AG08396 (cell line): ENCODE measurements around the gene ACSL3.
"Not testable (repeated sequence)": the region's sequence is repeated elsewhere in the genome, so short reads cannot be mapped to it uniquely, and the experiment has no call there.

Experiments used
- DNase-seq: peaks from one replicate; pipeline ENCODE4 v3.0.0; 2012; ENCODE audit warnings: low spot score, mixed read lengths

Gene ACSL3

DNA sequence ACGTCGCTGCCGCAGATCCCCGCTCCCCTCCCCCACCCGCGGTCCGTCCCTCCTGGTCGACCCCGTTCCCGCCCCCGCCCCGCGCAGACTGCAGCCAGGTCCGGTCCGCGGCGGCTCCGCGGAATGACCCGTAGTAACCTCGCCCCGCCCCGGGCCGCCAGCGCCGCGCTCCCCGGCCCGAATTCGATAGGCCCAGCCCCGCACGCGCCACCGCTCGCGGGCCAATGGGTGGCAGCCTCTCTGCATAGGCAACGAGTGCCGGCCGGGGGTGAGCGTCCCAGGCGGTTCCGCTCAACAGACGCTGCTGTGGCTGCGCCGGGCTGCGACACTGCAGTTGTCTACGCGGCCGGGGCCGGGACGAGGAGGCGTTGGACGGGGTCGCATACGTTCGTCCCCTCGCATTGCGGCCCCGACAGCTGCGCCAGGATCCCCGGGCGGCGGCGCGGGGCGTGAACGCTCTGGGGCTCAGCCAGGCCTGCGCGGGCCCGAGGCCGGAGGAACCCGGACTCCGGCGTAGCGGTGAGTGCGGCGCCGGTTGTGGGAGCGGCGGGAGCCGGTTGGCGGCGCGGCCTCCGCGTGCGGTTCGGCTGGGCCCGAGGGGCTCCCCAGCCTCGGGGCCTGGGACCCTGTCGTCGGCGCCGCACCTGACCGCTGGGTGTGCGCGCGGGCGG is at the start of gene ACSL3:
TSS of gene ACSL3 (plus strand) at position 297 of the 671 bp plus-strand sequence. CDS start 47,737 bp downstream, outside the sequence.
- DNase-seq: peak; percentile 97

DNA sequence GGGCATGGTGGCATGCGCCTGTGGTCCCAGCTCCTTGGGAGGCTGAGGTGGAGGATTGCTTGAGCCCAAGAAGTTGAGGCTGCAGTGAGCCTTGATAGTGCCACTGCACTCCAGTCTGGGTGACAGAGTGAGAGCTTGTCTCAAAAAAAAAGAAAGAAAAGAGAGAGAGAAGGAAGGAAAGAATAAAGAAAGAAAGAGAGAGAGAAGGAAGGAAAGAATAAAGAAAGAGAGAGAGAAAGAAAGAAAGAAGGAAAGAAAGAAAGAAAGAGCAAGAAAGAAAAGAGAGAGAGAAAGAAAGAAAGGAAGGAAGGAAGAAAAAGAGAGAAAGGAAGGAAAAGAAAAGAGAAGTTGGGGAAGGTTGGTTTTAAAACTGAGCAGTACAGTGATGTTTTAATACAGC is 49.0 kb upstream of the ACSL3 start:
- DNase-seq: no peak

DNA sequence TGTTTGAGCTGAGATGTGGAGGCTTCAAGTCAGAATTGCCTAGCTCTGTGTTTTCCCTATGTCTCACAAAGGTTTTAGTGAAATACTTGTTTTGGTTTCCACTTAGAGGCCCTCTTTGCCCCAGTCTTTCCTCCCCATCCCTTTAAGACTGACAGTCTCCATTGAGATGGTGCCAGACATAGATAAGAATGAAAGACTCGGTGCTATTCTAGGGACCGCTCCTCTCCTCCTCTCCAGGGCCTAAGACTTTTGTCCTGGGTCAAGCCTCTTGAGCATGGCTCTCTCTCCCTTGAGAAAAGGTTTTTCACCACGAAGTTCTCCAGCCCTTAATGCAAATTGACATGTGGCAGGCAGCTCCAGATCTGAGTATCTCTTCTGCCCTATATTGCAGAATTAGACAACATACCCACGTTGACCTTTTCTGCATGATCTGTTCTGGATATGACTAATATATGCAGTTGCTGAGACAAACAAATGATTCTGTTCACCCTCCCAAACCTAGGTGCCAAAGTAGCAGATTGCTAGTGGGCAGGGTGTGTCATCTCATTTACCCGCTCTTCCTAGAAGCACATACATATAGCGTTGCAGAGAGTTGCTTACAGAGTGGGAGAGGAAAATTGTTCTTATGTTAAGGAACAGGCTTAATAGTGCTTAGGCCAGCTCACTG is 47.5 kb upstream of the ACSL3 start:
- peak; percentile 21 for DNase-seq

DNA sequence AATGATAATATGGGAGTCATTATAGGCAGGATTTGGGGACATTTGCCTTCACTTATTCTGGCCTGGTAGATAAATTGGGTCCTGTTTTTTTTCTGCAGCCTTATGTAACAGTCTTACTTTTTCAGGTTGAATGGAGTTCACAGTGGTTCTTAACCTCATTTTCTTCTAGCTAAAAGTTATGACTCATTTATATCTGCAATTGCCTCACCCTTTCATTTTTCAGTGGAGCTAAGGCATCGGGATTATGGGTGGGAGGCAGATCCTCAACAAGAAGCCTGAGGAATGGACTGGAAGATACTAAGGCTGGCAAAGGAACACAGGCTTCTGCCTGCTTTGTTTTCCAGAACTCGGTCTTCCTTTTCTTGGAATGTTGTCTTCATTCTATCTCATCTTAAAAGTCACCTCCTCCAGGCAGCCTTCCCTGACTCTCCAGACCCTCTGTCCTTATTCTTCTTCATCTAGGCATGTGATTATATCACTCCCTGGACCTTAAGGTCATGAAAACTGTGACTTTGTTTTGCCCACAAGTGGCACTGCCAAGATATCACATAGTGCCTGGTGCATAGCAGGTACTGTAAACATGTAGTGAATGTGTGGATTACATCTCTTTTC is 41.0 kb upstream of the ACSL3 start:
- DNase-seq: peak; percentile 45

DNA sequence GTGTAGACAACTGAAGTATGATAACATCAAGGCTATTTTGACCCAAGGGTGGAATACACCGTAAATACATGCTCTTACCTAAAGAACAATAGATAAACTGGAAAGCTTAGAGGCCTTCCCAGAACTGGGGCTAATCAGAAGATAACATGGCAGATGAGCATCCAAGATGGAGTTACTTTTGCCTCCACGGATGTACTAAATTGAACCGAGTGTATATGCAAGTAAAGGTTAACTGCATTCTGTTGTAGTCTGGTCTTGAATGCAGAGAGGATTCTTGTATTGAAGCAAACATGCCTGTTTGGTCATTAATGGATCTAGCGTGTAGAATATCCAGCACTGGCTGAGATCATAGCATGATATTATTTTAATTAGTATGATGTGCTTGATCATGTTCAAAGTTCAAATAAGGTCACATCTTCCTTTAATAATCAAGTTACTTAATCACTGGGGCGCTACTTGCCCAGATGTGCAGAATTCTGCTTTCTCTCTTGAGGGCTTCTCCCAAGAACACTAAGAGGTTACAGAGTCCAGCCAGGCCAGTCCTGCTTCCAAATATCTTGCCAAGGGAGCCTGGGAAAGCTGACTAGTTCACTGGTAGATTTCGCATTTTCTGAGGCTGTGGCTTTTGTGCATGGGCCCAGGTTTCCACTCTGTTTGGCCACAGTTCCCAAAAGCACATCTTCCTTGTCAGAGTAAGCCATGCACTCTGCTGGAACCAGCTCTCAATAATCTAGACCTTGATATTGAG is 37.5 kb upstream of the ACSL3 start:
- DNase-seq: no peak

DNA sequence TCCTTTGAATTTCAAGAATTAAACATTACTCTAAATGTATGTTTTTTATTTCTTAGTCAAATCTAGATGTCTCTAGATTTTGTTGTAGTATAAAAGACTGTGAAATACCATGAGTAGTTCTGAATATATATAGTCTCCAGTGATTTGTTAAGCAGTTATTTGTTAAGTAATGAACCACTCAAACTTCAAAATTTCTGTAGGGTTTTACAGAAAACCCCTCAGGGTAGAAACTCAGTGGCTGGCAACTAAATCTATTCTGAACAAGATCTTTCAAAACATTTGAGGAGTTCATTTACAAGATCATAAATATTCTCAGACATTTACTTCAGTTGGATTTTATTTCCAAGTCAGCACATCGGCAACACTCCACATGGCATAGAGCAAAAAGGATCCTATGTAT is 35.8 kb upstream of the ACSL3 start:
- no peak for DNase-seq

DNA sequence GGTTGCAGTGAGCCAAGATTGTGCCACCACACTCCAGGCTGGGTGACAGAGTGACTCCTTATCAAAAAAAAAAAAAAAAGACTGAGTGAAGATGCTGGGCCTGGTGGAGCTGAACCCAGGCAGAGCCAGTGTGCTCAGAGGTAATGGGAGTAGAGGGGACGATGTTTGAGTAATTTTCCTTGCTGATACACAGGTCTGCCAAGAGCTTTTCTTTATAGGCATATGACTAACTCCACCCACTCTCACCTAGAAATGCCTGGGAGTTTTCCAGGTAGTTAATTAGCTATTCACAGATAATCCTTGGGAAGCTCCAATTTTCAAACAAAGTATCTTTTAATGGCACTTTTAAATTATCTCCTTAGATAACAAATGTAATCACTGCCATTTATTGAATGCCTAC is 33.4 kb upstream of the ACSL3 start:
- DNase-seq: no peak

DNA sequence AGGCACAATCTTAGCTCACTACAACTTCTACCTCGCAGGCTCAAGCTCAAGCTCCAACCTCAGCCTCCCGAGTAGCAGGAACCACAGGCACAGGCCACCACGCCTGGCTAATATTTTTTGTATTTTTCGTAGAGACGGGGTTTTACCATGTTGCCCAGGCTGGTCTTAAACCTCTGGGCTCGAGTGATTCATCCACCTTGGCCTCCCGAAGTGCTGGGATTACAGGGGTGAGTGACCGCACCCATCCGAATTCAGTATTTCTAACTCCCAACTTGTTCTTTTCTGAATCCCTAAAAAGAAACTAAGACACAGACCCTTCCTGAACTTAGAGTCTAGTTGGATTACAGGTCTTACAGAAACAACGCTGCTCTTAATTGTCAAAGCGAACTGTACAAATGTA is 32.3 kb upstream of the ACSL3 start:
- DNase-seq: no peak

DNA sequence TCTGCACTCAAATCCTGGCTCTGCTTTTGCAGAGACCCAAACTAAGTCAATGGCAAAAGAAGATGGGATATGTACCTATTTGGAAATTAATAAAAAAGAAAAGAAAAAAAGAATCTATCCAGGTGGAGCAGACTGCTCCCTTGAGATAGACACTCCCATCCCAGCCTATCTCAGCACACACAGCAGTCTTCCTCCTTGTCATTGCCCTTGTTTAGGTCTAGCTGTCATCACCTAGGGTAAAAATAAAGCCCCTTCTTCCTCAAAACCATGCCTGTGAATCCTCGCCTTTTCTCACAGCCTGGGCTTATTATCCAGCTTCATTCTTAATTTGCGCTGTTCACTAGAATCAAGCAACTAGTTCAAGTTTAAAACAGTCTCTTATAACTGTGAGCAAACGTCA is 30.7 kb upstream of the ACSL3 start:
- DNase-seq: no peak

DNA sequence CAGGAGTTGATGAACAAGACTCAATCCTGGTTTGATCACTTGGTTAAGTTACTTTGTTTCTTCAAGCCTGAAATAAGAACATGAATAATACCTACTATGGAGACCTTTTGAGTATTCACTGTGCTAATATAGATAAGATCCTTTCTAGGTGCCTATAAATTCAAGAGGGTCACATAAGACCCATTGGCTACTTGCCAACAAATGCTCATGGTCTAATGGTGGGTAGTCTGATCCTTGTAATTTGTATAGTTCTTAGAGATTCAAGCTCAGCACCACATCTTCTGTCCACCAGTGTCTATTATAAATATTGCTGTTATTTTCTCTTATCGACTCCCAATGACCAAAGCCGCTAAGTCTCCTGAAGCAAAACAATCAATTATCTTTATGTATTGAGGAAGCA is 27.4 kb upstream of the ACSL3 start:
- DNase-seq: no peak

DNA sequence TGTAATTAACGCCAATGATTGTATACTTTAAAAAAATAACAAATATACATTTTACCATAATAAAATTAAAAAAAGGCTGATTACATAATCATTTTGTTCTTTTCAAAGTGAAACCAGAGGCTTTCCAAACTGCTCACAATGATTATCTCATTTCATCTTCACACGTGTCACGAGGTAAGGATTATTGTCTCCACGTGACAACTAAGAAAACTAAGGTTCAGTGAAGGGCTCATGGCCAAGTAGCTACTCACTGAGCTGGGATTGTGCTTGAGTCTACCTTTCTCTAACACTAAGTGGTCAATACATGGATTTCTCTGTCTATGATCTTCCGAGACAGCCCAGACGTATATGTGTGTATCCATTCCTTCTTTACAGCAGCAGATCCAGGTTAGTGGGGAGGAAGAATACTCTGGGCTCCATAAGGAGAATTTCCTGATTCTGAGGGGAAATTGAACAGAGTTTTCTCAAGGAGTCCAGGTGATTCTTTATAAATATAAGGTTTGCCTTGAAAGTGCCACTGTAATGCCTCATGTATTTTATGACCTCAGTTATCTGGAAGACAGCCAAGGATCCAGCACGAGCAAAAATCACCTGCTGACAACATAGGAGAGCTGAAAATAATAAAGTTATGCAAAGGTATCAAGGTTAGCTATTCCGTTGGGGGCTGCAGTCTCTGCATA is 25.6 kb upstream of the ACSL3 start:
- no peak for DNase-seq

DNA sequence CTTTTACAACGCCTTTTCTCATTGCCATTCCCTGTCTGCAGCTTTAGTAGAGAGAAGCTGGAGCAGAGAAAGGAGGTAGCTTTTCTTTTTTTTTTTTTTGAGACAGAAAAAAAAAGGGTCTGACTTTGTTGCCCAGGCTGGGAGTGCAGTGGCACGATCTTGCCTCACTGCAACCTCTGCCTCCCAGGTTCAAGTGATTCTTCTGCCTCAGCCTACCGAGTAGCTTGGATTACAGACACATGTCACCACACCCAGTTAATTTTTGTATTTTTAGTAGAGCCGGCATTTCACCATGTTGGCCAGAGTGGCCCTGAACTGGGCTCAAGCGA is 25.0 kb upstream of the ACSL3 start:
- DNase-seq: no peak

DNA sequence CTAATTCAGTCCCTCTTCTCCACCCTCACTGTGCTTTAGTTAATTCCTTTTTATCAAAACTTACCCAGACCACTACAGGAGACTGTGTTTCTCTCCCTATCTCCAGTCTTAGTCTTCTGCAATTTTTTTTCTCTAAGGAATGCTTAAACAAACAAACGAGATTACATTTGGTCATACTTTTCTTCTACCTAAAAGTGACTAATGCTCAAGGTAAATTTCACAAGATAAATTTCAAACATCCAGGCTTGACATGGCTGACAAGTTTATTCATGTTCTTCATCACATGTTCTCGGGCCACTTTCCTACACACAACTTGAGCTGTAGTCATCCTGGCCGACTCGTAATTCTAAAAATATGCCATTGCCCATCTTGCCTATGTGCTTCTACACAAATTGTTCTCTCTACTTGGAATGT is 23.2 kb upstream of the ACSL3 start:
- no peak for DNase-seq

DNA sequence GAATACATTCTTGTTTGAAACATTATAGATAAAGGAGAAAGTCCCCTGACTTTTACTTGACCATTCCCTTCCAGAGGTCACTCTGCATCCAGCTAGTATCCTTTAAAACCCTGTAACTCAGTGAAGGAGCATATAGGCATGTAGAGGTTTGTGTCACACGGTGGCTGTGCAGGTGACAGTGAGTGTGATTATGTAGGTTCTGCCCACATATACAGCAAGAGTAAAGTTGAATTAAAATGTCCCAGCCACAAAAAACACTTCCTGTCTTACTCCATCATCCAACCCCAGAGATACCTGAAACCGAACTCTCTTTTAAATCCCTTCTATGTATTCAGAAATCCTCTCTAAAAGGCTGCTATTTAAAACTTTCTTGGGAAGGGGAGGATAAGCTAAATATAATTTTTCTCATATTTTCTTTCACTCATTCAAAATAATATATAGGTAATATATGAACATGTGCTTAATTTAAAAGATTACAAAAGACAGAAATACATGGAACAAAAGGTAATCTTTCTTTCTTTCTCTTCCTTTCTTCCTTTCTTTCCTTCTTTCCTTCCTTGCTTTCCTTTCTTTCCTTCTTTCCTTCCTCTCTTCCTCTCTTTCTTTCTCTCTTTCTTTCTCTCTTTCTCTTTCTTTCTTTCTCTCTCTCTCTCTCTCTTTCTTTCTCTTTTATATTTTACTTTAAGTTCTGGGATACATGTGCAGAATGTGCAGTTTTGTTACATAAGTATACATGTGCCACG is 20.6 kb upstream of the ACSL3 start:
- DNase-seq: no peak

DNA sequence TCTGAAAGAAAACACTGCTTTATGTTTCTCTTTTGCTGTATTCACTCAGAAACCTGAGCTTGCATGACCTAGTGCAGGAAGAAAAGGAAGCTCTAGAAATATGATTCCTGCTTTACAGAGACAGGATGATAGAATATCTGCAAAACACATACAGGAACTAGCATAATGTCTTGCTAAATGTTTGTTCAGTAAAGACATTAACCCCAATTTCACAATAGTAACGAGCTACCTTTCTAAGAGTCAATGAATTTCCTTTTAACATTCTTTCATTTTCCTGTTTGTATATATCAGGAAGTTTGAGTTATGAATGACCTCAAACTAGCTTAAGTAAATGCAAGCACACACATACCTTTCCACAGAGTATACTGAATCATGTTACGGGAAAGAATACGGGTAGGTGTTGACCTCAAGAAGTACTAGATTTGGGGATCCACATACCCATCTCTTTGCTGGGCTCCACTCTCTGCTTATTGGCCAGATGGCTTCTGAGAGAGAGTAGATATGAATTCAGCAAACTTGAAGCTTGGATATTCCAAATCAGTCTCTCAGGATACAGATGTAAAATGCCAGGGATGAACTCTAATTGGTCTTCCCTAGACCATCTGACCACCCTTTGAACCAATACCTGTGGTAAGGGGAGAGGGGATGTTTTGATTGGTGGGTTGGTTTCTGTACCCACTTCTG is 18.2 kb upstream of the ACSL3 start:
- DNase-seq: no peak

DNA sequence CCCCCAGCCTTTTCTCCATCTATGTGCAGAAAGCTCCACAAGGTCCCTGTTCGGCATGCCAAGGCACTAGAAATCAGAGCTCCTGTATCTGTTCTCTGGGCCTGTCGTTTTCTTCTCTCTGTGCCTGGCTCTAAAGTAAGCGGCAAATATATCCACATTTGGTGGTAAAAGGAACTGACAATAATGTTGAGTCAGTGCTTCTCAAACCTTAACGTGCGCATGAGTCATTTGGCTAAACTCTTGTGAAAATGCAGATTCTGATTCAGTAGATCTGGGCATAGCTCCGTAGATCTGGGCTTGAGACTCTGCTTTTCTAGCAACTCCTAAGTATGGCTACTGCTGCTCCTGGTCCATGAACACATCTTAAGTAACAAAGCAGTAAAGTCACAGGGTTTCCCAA is 16.5 kb upstream of the ACSL3 start:
- peak; percentile 46 for DNase-seq

DNA sequence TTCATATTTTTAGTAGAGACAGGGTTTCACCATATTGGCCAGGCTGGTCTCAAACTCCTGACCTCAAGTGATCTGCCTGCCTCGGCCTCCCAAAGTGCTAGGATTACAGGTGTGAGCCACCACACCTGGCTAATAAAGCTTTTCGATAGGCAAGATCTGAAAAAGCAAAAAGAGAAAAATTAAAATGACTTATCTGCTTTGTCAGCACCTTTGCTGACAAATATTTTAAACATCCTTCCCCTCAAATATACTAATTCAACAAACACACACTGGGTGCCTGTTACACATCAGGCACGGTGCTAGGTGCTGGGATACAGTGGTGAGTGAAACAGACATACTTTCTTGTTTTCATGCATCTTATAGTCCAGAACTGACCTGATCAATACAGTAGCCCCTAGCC is 15.5 kb upstream of the ACSL3 start:
- not testable (repeated sequence) for DNase-seq

DNA sequence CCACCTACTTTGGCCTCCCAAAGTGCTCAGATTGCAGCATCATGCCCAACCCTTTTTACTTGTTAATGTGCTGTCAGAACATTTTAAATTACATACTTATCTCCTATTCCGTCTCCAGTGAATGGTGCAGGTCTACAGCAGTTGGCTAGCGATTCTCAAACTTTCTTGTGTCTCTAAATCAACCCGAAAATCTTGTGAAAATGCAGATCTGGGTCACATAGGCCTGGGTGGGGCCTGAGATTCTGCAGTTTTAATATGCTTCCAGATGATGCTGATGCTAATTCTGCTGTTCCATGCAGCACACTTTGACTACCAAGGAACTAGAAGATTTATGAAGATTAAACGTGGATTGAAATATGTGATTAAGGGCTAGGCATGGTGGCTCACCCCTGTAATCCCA is 14.8 kb upstream of the ACSL3 start:
- DNase-seq: no peak

DNA sequence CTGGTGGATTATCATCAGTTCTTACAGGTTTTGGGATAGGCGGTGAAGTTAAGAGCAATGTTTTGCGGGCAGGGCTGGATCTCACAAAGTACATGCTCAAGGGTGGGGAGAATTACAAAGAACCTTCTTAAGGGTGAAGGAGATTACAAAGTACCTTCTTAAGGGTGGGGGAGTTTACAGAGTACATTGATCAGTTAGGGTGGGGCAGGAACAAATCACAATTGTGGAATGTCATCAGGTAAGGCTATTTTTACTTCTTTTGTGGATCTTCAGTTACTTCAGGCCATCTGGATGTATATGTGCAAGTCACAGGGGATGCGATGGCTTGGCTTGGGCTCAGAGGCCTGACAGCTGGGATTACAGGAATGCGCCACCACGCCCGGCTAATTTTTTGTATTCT is 12.8 kb upstream of the ACSL3 start:
- not testable (repeated sequence) for DNase-seq

DNA sequence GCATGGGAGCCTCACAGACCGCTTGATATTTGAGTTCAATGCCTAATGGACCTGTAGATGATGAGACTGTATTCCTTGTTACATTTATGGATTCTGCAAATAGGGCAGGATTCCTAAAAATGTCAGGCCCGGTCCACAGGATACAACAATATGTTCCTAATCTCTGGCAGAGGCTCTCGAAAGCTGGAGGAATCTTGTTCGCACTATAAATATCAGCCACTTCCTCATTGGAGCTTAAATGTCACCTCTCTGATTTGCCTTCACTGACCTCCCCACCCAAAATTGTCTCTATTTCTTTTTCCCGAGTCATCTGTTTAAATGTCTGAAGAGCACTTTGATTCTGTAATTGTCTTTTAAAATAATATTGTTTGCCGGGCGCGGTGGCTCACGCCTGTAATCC is 12.0 kb upstream of the ACSL3 start:
- DNase-seq: no peak

DNA sequence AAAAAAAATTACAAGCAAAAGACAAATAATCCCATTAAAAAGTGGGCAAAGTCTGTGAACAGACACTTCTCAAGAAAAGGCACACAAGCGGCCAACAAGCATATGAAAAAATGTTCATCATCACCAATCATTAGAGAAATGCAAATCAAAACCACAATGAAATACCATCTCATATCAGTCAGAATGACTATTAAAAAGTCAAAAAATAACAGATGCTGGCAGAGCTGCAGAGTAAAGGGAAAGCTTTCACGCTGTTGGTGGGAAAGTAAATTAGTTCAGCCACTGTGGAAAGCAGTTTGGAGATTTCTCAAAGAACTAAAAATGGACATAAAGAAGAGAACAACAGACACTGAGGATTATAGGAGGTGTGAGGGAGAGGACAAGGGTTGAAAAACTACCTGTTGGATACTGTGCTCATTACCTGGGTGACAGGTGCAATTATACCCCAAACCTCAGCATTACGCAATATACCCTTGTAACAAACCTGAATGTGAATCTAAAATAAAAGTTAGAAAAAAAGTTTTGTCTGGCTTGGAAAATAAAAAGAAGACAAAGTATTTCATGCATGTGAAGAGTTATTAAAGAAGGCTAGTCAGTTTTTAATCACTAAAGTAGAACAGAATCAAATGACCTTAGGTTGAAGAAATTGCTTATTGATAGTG is 8.7 kb upstream of the ACSL3 start:
- no peak for DNase-seq
